Mesendoderm (in vitro differentiated cells): ENCODE results near the gene ATP6V1D.

Source experiments
- DNase-seq: peaks from one replicate; pipeline ENCODE4 v3.0.0; 2013
- H2AK5ac ChIP-seq: 2 replicates; pipeline ENCODE4 v1.6.1; 2013; ENCODE audit warnings: low read length, inconsistent platforms
- H2BK120ac ChIP-seq: 2 replicates; pipeline ENCODE4 v1.6.1; 2013; ENCODE audit warnings: low read depth, mild to moderate bottlenecking, low read length, moderate library complexity, mixed read lengths
- H2BK15ac ChIP-seq: replicated peaks from 2 replicates; pipeline ENCODE4 v1.6.1; 2013; ENCODE audit warnings: low read depth, mild to moderate bottlenecking, moderate library complexity
- H2BK5ac ChIP-seq: 2 replicates; pipeline ENCODE4 v1.6.1; 2013; ENCODE audit warnings: low read length, inconsistent platforms
- H3K18ac ChIP-seq: 2 replicates; pipeline ENCODE4 v1.6.1; 2013; ENCODE audit warnings: mild to moderate bottlenecking, low read length, mixed read lengths
- H3K23ac ChIP-seq: one replicate; pipeline ENCODE4 v1.6.1; 2013; ENCODE audit warnings: low read length
- H3K27ac ChIP-seq: 2 replicates; pipeline ENCODE4 v1.5.1; 2013; ENCODE audit warnings: low read depth, mild to moderate bottlenecking, inconsistent platforms, low read length, moderate library complexity
- H3K27me3 ChIP-seq: 2 replicates; pipeline ENCODE4 v1.6.1; 2013; ENCODE audit warnings: low read length, control low read depth, mild to moderate bottlenecking, inconsistent platforms; ENCODE audit not compliant: insufficient read depth, poor library complexity
- H3K36me3 ChIP-seq: 2 replicates; pipeline ENCODE4 v1.6.1; 2013; ENCODE audit warnings: low read length, inconsistent platforms; ENCODE audit not compliant: control insufficient read depth, insufficient read depth
- H3K4ac ChIP-seq: one replicate; pipeline ENCODE4 v1.6.1; 2013; ENCODE audit warnings: low read depth, mild to moderate bottlenecking, low read length, moderate library complexity
- H3K4me1 ChIP-seq: 2 replicates; pipeline ENCODE4 v1.6.1; 2013; ENCODE audit warnings: low read depth, low read length, inconsistent platforms; ENCODE audit not compliant: control insufficient read depth
- H3K4me2 ChIP-seq: 2 replicates; pipeline ENCODE4 v1.6.1; 2013; ENCODE audit warnings: low read length
- H3K4me3 ChIP-seq: 2 replicates; pipeline ENCODE4 v1.5.1; 2013; ENCODE audit warnings: mild to moderate bottlenecking, low read length
- H3K56ac ChIP-seq: one replicate; pipeline ENCODE4 v1.6.1; 2013; ENCODE audit warnings: low read length
- H3K79me1 ChIP-seq: 2 replicates; pipeline ENCODE4 v1.6.1; 2013; ENCODE audit warnings: low read length, inconsistent platforms
- H3K79me2 ChIP-seq: 2 replicates; pipeline ENCODE4 v1.6.1; 2013; ENCODE audit warnings: mild to moderate bottlenecking, low read length; ENCODE audit not compliant: control insufficient read depth, insufficient read depth
- H3K9ac ChIP-seq: 2 replicates; pipeline ENCODE4 v1.6.1; 2013; ENCODE audit warnings: low read length, inconsistent platforms
- H4K5ac ChIP-seq: one replicate; pipeline ENCODE4 v1.6.1; 2013; ENCODE audit warnings: low read length
- H4K8ac ChIP-seq: one replicate; pipeline ENCODE4 v1.6.1; 2013; ENCODE audit warnings: low read depth, mild to moderate bottlenecking, control low read depth, low read length, moderate library complexity
- WGBS: extraction: QIAGEN DNeasy Blood & Tissue Kit; methylation state at CpG from one replicate; pipeline ENCODE4 v1.1.7; 2013; ENCODE audit warnings: low lambda C conversion rate, missing lambda C conversion rate; ENCODE audit not compliant: insufficient coverage; ENCODE audit errors: extremely low coverage; 5-methylcytosine and 5-hydroxymethylcytosine counted together

The ATP6V1D gene

GRCh38 chr14:67396381-67396970 is 36.9 kb upstream of the ATP6V1D start:
- Histone ChIP-seq H3K9ac (no peak overlapping the region), H3K79me2 (no peaks in the 10 kb centered on the region), H2BK120ac (no peak overlapping the region), H3K4me1 (peaks cover 2% of the 10 kb centered on the region), H3K4ac (no peak overlapping the region), H3K27ac (no peak overlapping the region), H3K27me3 (no peaks in the 10 kb centered on the region), H3K4me3 (no peak overlapping the region), H4K5ac (no peak overlapping the region), H3K56ac (no peak overlapping the region), H3K18ac (no peak overlapping the region), H3K4me2 (no peak overlapping the region), H3K79me1 (no peaks in the 10 kb centered on the region), H2AK5ac (no peak overlapping the region), H3K23ac (no peak overlapping the region), H2BK15ac (no peak overlapping the region), H2BK5ac (no peak overlapping the region), H3K36me3 (no peaks in the 10 kb centered on the region), H4K8ac (no peak overlapping the region)
- WGBS = no CpG with 5 or more reads among the region's 2 CpGs
- DNase-seq = peak; percentile 73

GRCh38 chr14:67395876-67396189 is 36.2 kb upstream of the ATP6V1D start:
- Histone ChIP-seq H3K23ac (no peak overlapping the region), H3K4me2 (no peak overlapping the region), H4K8ac (no peak overlapping the region), H3K79me1 (no peaks in the 10 kb centered on the region), H2BK5ac (no peak overlapping the region), H2BK15ac (no peak overlapping the region), H3K27me3 (no peaks in the 10 kb centered on the region), H2BK120ac (no peak overlapping the region), H4K5ac (no peak overlapping the region), H3K27ac (no peak overlapping the region), H3K4me3 (no peak overlapping the region), H3K56ac (no peak overlapping the region), H3K9ac (no peak overlapping the region), H2AK5ac (no peak overlapping the region), H3K18ac (no peak overlapping the region), H3K4me1 (peaks cover 2% of the 10 kb centered on the region), H3K36me3 (no peaks in the 10 kb centered on the region), H3K4ac (no peak overlapping the region), H3K79me2 (no peaks in the 10 kb centered on the region)
- DNase-seq = no peak
- no CpG with 5 or more reads among the region's 5 CpGs for WGBS

- H3K36me3 ChIP-seq = no peaks in the 10 kb centered on the region
- H3K4me3 ChIP-seq = no peak overlapping the region
- no peak overlapping the region for H2BK120ac ChIP-seq
- no peak overlapping the region for H4K5ac ChIP-seq
- no CpG with 5 or more reads among the region's 16 CpGs for WGBS
- no peak overlapping the region for H2BK5ac ChIP-seq
- no peak overlapping the region for H3K4ac ChIP-seq
- no peak for DNase-seq
- no peak overlapping the region for H3K23ac ChIP-seq
- H2AK5ac ChIP-seq = no peak overlapping the region
- no peak overlapping the region for H2BK15ac ChIP-seq
- H3K18ac ChIP-seq = no peak overlapping the region
- H3K27me3 ChIP-seq = no peaks in the 10 kb centered on the region
- no peak overlapping the region for H3K9ac ChIP-seq
- no peak overlapping the region for H3K4me2 ChIP-seq
- peak overlapping the region; percentile 25 for H3K56ac ChIP-seq
- no peaks in the 10 kb centered on the region for H3K79me2 ChIP-seq
- peaks cover 2% of the 10 kb centered on the region for H3K4me1 ChIP-seq
- no peaks in the 10 kb centered on the region for H3K79me1 ChIP-seq
- H3K27ac ChIP-seq = no peak overlapping the region
- no peak overlapping the region for H4K8ac ChIP-seq
These were observed 35.7 kb upstream of the ATP6V1D start for GRCh38 chr14:67395086-67395875.

- WGBS = no CpG with 5 or more reads among the region's 6 CpGs
- Histone ChIP-seq H3K79me1 (no peaks in the 10 kb centered on the region), H3K79me2 (no peaks in the 10 kb centered on the region), H4K8ac (no peak overlapping the region), H3K56ac (no peak overlapping the region), H3K4me3 (no peak overlapping the region), H3K18ac (no peak overlapping the region), H2BK5ac (no peak overlapping the region), H3K27me3 (no peaks in the 10 kb centered on the region), H3K9ac (no peak overlapping the region), H3K4ac (no peak overlapping the region), H4K5ac (no peak overlapping the region), H3K27ac (no peak overlapping the region), H3K4me1 (peaks cover 2% of the 10 kb centered on the region), H3K4me2 (no peak overlapping the region), H2BK120ac (no peak overlapping the region), H3K23ac (no peak overlapping the region), H3K36me3 (no peaks in the 10 kb centered on the region), H2AK5ac (no peak overlapping the region), H2BK15ac (no peak overlapping the region)
- DNase-seq = no peak
These were observed 34.1 kb upstream of the ATP6V1D start for GRCh38 chr14:67393689-67394088.

- no peak for DNase-seq
- no peak overlapping the region for H3K27ac ChIP-seq
- no peak overlapping the region for H3K18ac ChIP-seq
- H3K9ac ChIP-seq = no peak overlapping the region
- H4K5ac ChIP-seq = no peak overlapping the region
- no peak overlapping the region for H2BK15ac ChIP-seq
- H3K79me2 ChIP-seq = no peaks in the 10 kb centered on the region
- no peak overlapping the region for H4K8ac ChIP-seq
- H3K79me1 ChIP-seq = no peaks in the 10 kb centered on the region
- H3K4ac ChIP-seq = no peak overlapping the region
- peaks cover 2% of the 10 kb centered on the region for H3K4me1 ChIP-seq
- no peak overlapping the region for H2AK5ac ChIP-seq
- H2BK5ac ChIP-seq = no peak overlapping the region
- H3K23ac ChIP-seq = no peak overlapping the region
- no CpG with 5 or more reads among the region's 9 CpGs for WGBS
- no peak overlapping the region for H3K4me3 ChIP-seq
- no peaks in the 10 kb centered on the region for H3K36me3 ChIP-seq
- no peak overlapping the region for H2BK120ac ChIP-seq
- no peak overlapping the region for H3K56ac ChIP-seq
- no peak overlapping the region for H3K4me2 ChIP-seq
- no peaks in the 10 kb centered on the region for H3K27me3 ChIP-seq
These were observed 33.2 kb upstream of the ATP6V1D start for GRCh38 chr14:67392800-67393199.

GRCh38 chr14:67392123-67392522 is 32.5 kb upstream of the ATP6V1D start:
- WGBS = no CpG with 5 or more reads among the region's 3 CpGs
- no peak overlapping the region for H3K23ac ChIP-seq
- no peak overlapping the region for H3K9ac ChIP-seq
- H3K56ac ChIP-seq = no peak overlapping the region
- no peaks in the 10 kb centered on the region for H3K79me2 ChIP-seq
- H3K4ac ChIP-seq = no peak overlapping the region
- H2AK5ac ChIP-seq = no peak overlapping the region
- no peak overlapping the region for H3K27ac ChIP-seq
- H3K4me2 ChIP-seq = no peak overlapping the region
- H4K5ac ChIP-seq = no peak overlapping the region
- DNase-seq = no peak
- no peak overlapping the region for H2BK120ac ChIP-seq
- no peaks in the 10 kb centered on the region for H3K36me3 ChIP-seq
- no peaks in the 10 kb centered on the region for H3K79me1 ChIP-seq
- peaks cover 2% of the 10 kb centered on the region for H3K4me1 ChIP-seq
- H3K27me3 ChIP-seq = no peaks in the 10 kb centered on the region
- H3K18ac ChIP-seq = no peak overlapping the region
- H4K8ac ChIP-seq = no peak overlapping the region
- H2BK5ac ChIP-seq = no peak overlapping the region
- no peak overlapping the region for H3K4me3 ChIP-seq
- no peak overlapping the region for H2BK15ac ChIP-seq
